Inflammatory macrophage treated with lipopolysaccharide for 4 hours (primary cell): Measurements from ENCODE around the gene MYO3B.

ENCODE experiments used
- DNase-seq: peaks from one replicate; pipeline ENCODE4 v3.0.0-alpha.2; 2020

The MYO3B gene

GRCh38 chr2:170213651-170214050 lies 35.7 kb downstream of the MYO3B start:
- DNase-seq, result no peak

- no peak for DNase-seq
These were observed 36.5 kb downstream of the MYO3B start for GRCh38 chr2:170214309-170214948.

DNA sequence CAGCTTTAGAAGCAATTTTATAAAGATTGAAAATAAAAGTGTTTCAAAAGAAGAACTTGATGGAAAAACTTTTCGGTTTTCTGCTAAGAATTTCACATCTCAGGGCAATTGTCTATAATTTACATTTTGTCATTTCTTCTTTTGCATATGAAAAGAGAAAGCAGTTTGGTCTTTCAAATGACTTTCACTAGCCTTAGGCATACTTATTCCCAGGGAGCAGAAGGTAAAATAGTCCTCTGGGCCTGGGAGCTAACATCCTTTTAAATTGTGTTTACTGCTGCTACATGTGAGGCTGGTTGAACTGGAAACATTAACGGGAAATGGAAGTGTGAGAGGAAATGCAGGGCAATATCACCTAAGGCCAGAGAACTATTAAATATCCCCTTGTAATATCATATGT lies 37.1 kb downstream of the MYO3B start:
- no peak for DNase-seq

- no peak for DNase-seq
These were observed 38.5 kb downstream of the MYO3B start for GRCh38 chr2:170216428-170216827.

GRCh38 chr2:170216981-170217380 lies 39.0 kb downstream of the MYO3B start:
- DNase-seq, result no peak

DNA sequence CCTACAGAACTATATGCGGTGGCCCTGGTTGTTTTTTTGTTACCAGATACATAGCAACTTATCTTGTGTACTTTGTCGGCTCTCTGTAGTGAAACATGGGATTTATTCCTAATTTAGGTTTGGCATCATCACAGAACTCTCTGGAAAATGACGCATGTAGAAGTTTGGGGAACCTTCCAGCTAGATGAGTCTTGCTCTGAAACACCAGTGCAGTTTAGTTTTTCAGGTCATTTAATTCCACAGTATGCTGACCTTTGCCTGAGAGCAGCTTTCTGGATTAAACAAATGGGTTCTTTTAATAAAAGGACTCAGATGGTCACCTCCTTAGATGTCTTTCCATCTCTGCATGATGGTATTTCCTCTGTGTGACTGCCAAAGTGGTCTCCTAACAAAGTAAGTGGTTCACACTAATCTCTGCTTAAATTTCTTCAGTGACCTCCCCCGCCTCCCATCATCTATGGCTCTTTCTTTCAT lies 39.9 kb downstream of the MYO3B start:
- no peak for DNase-seq

GRCh38 chr2:170218456-170218855 lies 40.5 kb downstream of the MYO3B start:
- DNase-seq, result no peak

DNA sequence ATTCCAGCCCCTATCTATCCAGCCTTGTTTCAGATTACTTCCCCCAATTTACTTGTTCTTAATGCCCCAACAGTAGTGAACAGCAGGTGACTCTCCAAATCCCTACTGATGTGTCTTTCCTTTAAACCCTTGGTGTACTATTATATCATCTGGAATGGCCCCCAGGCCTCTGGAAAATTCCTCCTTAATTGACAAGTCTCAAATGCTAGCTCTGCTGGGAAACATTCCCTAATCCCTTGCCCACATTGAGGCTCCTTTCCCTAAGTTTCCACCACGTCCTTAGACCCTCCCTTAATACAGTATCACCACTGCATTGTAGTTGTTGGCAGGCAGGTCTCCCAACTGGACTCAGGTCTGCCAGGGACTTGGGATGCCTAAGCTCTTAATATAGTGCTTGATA lies 41.0 kb downstream of the MYO3B start:
- no peak for DNase-seq

- no peak for DNase-seq
These were observed 43.7 kb downstream of the MYO3B start for GRCh38 chr2:170221317-170222288.

DNA sequence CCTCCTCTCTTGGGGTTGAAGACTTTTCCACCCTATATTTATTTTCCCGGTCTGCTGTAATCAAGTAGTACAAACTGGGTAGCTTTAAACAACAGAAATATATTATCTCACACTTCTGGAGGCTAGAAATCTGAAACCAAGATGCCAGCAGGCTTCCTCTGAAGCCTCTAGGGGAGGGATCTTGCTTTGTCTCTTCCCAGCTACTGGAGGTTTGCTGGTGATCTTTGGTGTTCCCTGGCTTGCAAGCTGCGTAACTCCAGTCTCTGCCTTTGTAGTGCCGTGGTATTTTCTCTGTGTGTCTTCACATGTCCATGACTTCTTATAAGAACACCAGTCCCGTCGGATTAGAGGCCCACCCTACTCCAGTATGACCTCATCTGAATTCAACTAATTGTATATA lies 44.4 kb downstream of the MYO3B start:
- no peak for DNase-seq

DNA sequence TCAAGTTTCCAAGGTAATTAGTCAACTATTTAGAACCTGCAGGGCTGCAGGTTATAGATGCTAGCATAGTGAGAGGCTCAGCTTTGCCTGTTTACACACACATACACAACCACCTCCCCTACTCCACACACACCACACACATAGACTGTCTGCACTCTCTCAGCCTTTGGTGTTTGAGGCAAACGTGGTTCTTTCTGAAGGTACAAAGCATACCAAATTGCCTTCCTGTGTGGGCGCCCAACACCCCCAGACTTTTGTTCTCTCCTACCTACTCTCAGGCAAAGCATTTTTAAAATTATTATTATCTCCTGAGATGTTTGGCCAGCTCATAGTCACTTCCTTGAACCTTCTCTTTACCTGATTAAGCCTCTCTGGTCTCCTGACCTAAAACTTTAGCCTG lies 44.9 kb downstream of the MYO3B start:
- no peak for DNase-seq

- DNase-seq, result no peak
These were observed 46.8 kb downstream of the MYO3B start for GRCh38 chr2:170224692-170225294.

- DNase-seq, result no peak
These were observed 48.3 kb downstream of the MYO3B start for GRCh38 chr2:170226216-170226615.

DNA sequence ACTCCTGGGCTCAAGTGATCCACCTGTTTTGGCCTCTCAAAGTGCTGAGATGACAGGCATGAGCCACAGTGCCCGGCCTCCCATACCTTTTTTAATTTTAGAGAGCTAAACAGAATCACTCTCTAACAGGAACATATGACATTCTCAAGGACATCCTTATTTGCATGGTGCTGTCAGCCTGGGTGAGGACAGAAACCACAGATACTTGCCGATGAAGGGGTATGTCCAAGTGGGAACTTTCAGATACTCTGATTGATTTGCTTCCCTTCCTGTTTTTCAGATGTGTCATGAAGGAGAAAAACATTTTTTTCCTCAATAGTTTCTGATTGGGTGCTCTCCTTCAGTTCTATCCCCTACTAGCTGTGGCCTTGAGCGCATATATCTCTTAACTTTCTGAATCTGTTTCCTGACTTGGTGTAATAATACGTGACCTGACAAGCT lies 49.6 kb downstream of the MYO3B start:
- no peak for DNase-seq

DNA sequence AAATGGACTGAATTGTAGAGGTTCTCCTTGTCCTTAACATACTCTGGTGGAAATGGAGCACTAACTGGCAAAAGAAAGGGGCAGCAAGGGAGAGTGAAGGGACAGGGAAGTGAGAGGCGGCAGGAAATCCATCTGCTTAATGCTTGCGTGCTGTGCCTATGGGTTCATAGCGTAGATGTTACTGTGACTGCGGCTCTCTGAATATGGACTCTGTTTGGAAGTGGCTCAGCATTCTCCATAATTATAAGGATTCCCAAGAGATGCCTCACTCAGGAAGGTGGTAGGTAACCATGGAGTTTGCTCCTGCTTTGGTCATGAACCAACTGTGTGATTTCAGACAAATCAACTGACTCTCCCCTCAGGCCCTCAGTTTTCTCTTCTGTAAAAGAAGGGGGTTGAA lies 50.0 kb downstream of the MYO3B start:
- no peak for DNase-seq

DNA sequence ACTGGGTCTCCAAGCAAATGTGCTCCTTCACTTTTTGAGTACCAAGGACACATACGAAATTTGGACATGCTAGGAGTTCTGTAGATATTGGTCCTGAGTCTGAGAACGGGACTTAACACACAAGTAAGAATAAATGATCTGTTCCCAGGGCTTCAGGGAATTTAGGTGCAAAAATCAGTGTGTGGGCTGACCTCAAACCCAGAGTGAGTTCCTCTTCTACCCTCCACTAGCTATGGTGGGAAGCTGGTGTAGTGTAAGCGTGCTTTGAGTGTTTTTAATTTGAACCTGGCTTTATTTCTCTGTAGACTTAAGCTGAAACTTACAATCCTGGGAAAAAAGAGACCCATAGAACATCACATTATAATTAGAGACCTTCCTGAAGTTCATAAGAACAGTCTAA lies 50.5 kb downstream of the MYO3B start:
- DNase-seq, result no peak

DNA sequence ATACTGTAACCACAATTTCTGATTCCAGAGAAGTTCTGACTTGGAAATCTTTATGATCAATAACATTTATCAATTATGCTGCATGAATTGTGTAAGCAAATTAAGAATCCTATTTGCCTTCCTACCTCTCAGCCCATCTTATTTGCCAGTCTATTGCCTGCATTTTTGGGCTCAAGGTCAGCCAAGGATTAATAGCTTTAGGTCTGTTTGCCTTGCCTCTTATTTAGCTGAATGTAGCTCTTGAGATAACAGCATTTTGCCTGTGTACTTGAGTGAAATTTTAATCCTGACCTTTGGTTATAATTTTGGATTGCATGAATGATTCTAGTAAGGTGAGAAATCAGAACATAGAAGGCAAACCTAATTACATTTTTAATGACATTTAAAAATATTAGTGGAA lies 51.2 kb downstream of the MYO3B start:
- DNase-seq, result no peak

GRCh38 chr2:170229744-170230143 lies 51.8 kb downstream of the MYO3B start:
- DNase-seq, result no peak

DNA sequence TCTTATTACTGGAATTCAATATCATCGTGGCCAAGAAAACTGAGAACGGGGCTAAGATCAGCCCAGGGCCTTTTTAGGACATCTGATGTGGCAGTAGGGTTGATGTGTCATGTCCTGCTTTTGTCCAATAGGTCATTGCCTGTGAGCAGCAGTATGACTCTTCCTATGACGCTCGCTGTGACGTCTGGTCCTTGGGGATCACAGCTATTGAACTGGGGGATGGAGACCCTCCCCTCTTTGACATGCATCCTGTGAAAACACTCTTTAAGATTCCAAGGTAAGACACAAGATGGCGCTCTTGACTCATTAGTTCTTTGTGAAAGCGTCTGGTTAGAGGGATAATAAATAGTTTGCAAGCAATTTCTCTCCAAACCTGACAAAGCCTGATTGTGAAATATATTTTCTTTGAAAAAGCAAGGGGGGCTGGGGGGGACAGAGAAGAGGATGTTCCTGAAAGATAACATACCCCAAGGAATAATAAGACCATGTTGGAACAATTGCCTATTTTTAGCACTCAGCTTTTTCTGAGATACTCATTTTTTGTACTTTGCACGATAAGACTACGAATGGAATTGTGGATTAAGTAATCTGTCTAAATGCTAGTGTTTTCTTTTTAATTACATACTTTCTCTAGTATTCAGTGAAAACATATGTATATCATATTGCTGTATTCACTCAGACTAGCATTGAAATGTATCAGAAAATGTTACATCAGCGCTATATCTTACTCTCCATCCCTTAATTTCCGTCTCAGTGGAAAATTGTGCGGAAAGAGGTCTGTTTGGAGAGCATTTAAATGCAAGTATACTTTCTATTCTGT lies 58.1 kb downstream of the MYO3B start:
- peak; percentile 23 for DNase-seq

DNA sequence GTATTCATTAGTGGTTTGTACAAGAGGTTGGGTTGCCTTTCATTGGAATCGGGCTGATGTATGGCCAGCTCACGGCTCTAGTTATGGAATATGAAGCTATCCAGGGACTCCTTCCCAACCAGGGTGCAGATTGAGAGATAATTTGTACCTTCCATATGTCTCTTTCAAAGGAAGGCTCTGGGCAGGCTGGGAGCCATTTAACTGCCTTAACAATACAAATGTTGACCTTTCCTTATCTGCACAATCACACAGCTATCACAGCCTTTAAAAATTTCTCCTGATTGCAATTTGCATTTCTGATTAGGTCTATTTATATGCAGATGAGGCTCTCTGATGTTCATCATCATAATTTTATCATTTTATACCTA lies 58.7 kb downstream of the MYO3B start:
- DNase-seq, result no peak

DNA sequence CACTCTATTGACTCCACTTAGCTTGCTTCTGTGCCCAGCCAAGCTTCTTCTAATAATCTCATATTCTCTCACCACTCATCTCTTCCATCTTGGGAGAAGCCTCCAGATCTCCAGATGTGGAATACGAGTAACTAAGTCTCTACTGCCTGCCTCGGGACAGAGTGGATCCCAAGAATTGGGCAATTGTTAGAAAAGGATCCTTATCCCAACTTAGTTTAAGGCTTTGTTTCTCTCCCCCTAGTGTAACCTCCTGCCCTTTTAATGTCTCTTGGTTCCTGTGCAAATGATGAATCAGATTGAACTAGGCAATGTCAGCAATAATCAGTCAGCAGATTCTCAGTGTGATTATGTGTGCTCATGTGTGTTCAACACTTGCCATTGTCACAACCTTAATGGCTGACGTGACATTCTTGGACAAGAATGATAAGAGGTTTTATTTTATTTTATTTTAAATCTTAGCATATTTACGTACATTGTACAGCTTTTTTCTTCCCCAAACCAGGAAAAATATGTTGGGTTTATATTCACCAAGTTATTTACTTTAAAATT lies 59.7 kb downstream of the MYO3B start:
- no peak for DNase-seq

DNA sequence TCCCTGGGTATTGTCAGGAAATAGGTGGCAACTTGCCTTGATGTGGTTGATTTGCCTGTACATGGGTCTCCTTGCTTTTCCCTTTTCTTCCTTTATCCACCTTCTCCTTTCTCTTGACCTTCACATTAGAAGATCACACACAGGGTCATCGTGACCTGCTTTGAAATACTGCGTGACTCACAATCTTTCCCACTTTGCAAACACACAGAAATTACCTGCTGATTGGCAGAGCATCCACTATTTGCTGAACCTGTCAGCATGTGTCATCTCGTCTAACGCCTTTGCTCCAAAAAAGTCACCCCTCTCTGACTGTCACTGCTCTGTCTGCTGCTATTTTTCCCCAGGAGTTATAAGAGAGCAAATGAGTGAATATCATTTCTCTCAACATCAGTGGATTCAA lies 60.8 kb downstream of the MYO3B start:
- no peak for DNase-seq

DNA sequence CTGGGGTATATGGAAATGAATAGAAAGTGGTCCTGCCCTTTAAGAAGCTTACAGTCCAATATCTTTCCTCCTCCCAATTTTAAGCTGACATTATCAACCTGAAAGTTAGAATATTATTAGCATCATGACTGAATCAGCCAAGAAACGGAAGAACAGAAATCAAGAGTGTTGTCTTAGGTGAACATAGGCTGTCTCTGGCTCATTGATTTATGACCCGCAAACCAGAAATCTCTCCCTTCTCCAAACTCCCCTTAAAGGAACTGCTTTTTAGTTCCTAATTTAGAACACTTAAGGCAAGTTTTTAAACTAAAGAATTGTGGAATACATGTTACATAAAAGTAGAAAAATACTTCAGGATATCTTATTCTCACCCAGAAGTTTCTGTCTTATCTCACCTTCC lies 62.7 kb downstream of the MYO3B start:
- no peak for DNase-seq
